Endothelial cell of umbilical vein (primary cell): ENCODE results near the gene WNT8A.

Experiments used
- EZH2 ChIP-seq: IDR thresholded peaks from 2 replicates; pipeline ENCODE4 v1.6.1; 2012; ENCODE audit warnings: borderline replicate concordance, low read depth, mild to moderate bottlenecking, moderate library complexity, low read length, inconsistent platforms; ENCODE audit not compliant: severe bottlenecking
- MYC ChIP-seq: IDR thresholded peaks from one replicate; pipeline ENCODE4 v1.6.1; 2011; ENCODE audit warnings: mild to moderate bottlenecking, low read depth, low read length
- POLR2A ChIP-seq: IDR thresholded peaks from 2 replicates; pipeline ENCODE4 v1.6.1; 2012; ENCODE audit warnings: low read depth, mild to moderate bottlenecking, control low read depth, low read length
- TF ChIP-seq, protein P1 (sequence below), 2 donors: IDR thresholded peaks; 1 replicate in 1 of 2; 2 replicates in 1 of 2; pipeline ENCODE4 v1.5.1; 2011; ENCODE audit warnings: low read length in 2 of 2, mild to moderate bottlenecking in 2 of 2, moderate library complexity in 2 of 2, control low read depth in 1 of 2, inconsistent platforms in 1 of 2, low read depth in 1 of 2; ENCODE audit not compliant: insufficient read depth in 1 of 2; ENCODE audit errors: extremely low read depth in 1 of 2

DNA sequence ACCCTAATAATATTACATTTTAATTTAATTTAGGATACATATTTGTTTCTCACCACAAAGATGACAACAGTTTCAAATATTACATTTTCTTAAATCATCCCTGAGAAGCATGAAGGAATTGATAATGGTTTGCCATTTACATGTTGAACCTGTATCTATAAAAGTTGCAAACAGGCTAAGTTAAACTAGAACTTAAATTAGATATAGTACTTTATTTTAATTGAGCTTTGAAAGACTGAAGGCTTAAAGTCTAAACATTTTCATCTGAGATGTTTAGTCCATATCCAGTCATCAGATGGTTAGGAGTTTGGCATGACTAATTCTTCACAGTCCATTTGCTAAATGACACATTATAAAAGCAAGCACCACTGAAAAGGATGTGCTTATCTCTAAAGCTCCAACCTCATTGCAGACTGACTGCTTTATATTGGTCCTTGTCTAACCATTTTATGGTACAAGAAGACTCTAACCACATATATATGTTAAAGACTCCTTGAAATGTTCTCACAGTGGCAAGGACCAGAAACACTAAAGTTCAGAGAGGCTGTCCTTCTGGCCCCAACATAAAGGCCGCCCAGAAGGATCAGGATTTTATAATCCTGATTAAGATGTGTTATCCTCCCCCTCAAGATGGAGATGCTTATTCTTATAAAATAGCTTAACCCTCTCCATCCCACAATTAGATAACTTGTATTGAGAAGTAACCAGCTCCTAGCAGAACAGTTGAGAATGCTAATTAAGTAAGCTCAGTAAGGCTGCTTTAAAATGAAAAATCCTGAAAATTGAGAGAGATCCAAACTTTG is 25.8 kb downstream of the WNT8A start:
- TF ChIP-seq POLR2A (no peak), EZH2 (no peak), MYC (no peak)
- TF ChIP-seq, protein P1, sequence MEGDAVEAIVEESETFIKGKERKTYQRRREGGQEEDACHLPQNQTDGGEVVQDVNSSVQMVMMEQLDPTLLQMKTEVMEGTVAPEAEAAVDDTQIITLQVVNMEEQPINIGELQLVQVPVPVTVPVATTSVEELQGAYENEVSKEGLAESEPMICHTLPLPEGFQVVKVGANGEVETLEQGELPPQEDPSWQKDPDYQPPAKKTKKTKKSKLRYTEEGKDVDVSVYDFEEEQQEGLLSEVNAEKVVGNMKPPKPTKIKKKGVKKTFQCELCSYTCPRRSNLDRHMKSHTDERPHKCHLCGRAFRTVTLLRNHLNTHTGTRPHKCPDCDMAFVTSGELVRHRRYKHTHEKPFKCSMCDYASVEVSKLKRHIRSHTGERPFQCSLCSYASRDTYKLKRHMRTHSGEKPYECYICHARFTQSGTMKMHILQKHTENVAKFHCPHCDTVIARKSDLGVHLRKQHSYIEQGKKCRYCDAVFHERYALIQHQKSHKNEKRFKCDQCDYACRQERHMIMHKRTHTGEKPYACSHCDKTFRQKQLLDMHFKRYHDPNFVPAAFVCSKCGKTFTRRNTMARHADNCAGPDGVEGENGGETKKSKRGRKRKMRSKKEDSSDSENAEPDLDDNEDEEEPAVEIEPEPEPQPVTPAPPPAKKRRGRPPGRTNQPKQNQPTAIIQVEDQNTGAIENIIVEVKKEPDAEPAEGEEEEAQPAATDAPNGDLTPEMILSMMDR (IDR thresholded peaks at IDR 0.05; ENCODE audit: extremely low read depth in 1 of 2, insufficient read depth in 1 of 2, low read depth in 1 of 2, low read length in 2 of 2): no peak
